Epithelial cell of proximal tubule (primary cell): Measurements from ENCODE around the gene NEU1. TPM values are rescaled to one million over a fixed set of nuclear protein-coding genes. Genes with fewer than 3 reads are reported as not detected.
"Not testable (repeated sequence)": the region's sequence is repeated elsewhere in the genome, so short reads cannot be mapped to it uniquely, and the experiment has no call there.

Experiments used
- DNase-seq: peaks from one replicate; pipeline ENCODE4 v3.0.0-alpha.2; 2011; ENCODE audit warnings: low read depth
- H3K4me3 ChIP-seq: 2 replicates; pipeline ENCODE4 v1.5.1; 2011; ENCODE audit warnings: low read depth, mild to moderate bottlenecking, low read length
- CTCF ChIP-seq: conservative IDR thresholded peaks from 2 replicates; pipeline ENCODE4 v1.5.1; 2012; ENCODE audit warnings: low read depth, mild to moderate bottlenecking, low read length
- total RNA-seq: library from RNA; depleted of rRNA; stranded (reverse); fragments of >200 nt; gene quantifications from 2 replicates; pipeline ENCODE4 v1.2.3, GENCODE V29; 2015

NEU1 gene
- total RNA-seq, 1 donor from 2014 or later: 65.2 TPM

DNA sequence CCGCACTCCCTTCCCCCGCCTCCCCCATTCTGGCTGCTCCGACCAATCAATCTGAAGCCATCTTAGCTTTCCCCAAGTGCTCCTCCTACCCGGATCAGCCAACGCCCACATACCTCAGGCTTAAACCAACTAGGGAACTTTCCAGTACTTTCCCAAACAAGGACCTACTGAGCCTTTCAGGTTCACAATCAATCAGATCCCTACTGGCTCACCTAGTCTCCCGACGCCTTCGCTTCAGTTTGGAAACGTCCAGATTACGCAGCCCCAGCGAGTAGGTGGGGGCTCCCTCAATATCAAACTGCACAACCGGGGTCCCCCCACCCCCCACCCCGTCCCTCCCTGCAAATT is 48.0 kb downstream of the NEU1 start:
- peak overlapping the region; percentile 61 for H3K4me3 ChIP-seq
- peak; percentile 96 for DNase-seq
- no peak for TF ChIP-seq CTCF

- no peak overlapping the region for H3K4me3 ChIP-seq
- no peak for DNase-seq
- TF ChIP-seq CTCF: no peak
Measured at GRCh38 chr6:31813465-31813849, 49.2 kb downstream of the NEU1 start.

DNA sequence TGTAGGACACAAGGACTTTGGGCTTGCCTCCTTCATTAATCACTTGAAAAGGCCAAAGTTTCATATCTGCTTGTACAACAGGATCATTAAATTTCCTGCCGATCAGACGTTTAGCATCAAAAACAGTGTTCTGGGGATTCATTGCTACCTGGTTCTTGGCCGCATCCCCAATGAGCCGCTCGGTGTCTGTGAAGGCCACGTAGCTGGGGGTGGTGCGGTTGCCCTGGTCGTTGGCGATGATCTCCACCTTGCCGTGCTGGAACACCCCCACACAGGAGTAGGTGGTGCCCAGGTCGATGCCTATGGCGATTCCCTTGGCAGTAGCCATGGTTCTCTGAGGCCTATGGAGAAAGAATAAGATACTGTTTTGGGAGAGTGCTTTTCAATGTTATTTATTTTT is 51.0 kb downstream of the NEU1 start:
- DNase-seq: no peak
- no peak overlapping the region for H3K4me3 ChIP-seq
- no peak for TF ChIP-seq CTCF

DNA sequence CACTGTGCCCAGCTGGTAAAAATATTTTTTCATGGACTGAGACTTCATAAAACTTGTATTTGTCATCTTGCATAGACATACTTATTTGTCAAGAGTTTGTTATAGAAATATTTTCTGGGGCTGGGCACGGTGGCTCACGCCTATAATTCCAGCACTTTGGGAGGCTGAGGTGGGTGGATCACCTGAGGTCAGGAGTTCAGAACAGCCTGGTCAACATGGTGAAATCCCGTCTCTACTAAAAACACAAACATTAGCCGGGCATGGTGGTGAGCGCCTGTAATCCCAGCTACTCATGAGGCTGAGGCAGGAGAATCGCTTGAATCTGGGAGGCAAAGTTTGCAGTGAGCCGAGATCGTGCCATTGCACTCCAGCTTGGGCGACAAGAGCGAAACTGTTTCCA is 54.0 kb downstream of the NEU1 start:
- not testable (repeated sequence) for H3K4me3 ChIP-seq, DNase-seq

Other genes with a start within 250 kb of the NEU1 start
- gene AIF1, start 247.6 kb downstream of the NEU1 start, total RNA-seq: not detected in 2 replicates
- gene PRRC2A, start 242.1 kb downstream of the NEU1 start, total RNA-seq: 81.2 and 93.0 TPM in 2 replicates
- 307 and 331 TPM in 2 replicates for gene BAG6, start 210.2 kb downstream of the NEU1 start, total RNA-seq
- gene APOM, start 206.9 kb downstream of the NEU1 start, total RNA-seq: 0.72 and 0.81 TPM in 2 replicates
- gene C6orf47, start 202.0 kb downstream of the NEU1 start, total RNA-seq: 17.2 and 19.3 TPM in 2 replicates
- 16.0 and 32.9 TPM in 2 replicates for gene GPANK1, start 197.8 kb downstream of the NEU1 start, total RNA-seq
- gene CSNK2B, start 196.7 kb downstream of the NEU1 start, total RNA-seq: 313 and 435 TPM in 2 replicates
- 1.1 and 4.0 TPM in 2 replicates for gene LY6G5B, start 192.8 kb downstream of the NEU1 start, total RNA-seq
- gene LY6G5C, start 181.8 kb downstream of the NEU1 start, total RNA-seq: 0.94 and 1.1 TPM in 2 replicates
- gene ABHD16A, start 159.5 kb downstream of the NEU1 start, total RNA-seq: 25.4 and 35.6 TPM in 2 replicates
- gene LY6G6F, start 156.0 kb downstream of the NEU1 start, total RNA-seq: not detected in 2 replicates
- gene LY6G6D, start 147.5 kb downstream of the NEU1 start, total RNA-seq: not detected in 2 replicates
- gene LY6G6C, start 141.1 kb downstream of the NEU1 start, total RNA-seq: not detected in 2 replicates
- gene MPIG6B, start 139.4 kb downstream of the NEU1 start, total RNA-seq: not detected in 2 replicates
- gene DDAH2, start 133.5 kb downstream of the NEU1 start, total RNA-seq: 61.1 and 87.2 TPM in 2 replicates
- 938 and 1,262 TPM in 2 replicates for gene CLIC1, start 126.3 kb downstream of the NEU1 start, total RNA-seq
- gene MSH5, start 122.8 kb downstream of the NEU1 start, total RNA-seq: 18.4 and 30.4 TPM in 2 replicates
- 0.94 and 4.4 TPM in 2 replicates for gene SAPCD1, start 100.2 kb downstream of the NEU1 start, total RNA-seq
- 0.65 and 2.2 TPM in 2 replicates for gene VWA7, start 85.5 kb downstream of the NEU1 start, total RNA-seq
- gene VARS1, start 67.1 kb downstream of the NEU1 start, total RNA-seq: 113 and 166 TPM in 2 replicates
- 112 and 157 TPM in 2 replicates for gene LSM2, start 55.9 kb downstream of the NEU1 start, total RNA-seq
- 0.29 and 0.35 TPM in 2 replicates for gene HSPA1L, start 47.5 kb downstream of the NEU1 start, total RNA-seq
- 116 and 139 TPM in 2 replicates for gene HSPA1A, start 47.3 kb downstream of the NEU1 start, total RNA-seq
- gene HSPA1B, start 35.1 kb downstream of the NEU1 start, total RNA-seq: 58.4 and 136 TPM in 2 replicates
- gene SLC44A4, start 16.2 kb upstream of the NEU1 start, total RNA-seq: 12.4 and 24.0 TPM in 2 replicates
- 44.0 and 54.6 TPM in 2 replicates for gene EHMT2, start 34.9 kb upstream of the NEU1 start, total RNA-seq
- gene ZBTB12, start 39.3 kb upstream of the NEU1 start, total RNA-seq: 1.5 TPM in 2 replicates
- gene C2, start 64.9 kb upstream of the NEU1 start, total RNA-seq: not detected in 2 replicates
- gene CFB, start 83.3 kb upstream of the NEU1 start, total RNA-seq: 0.81 and 2.2 TPM in 2 replicates
- gene NELFE, start 96.2 kb upstream of the NEU1 start, total RNA-seq: 113 and 132 TPM in 2 replicates
- gene SKIC2, start 96.4 kb upstream of the NEU1 start, total RNA-seq: 42.0 and 51.9 TPM in 2 replicates
- 20.0 and 20.9 TPM in 2 replicates for gene DXO, start 109.3 kb upstream of the NEU1 start, total RNA-seq
- gene C4A, start 119.2 kb upstream of the NEU1 start, total RNA-seq: 1.0 and 1.6 TPM in 2 replicates
- gene C4B, start 152.0 kb upstream of the NEU1 start, total RNA-seq: 1.1 and 1.2 TPM in 2 replicates
- gene CYP21A2, start 175.6 kb upstream of the NEU1 start, total RNA-seq: not detected in 2 replicates
- 0.23 TPM in 1 of 2 replicates, not detected in the other for gene TNXB, start 246.5 kb upstream of the NEU1 start, total RNA-seq